Effector memory CD8-positive, alpha-beta T cell (primary cell): ENCODE data around the gene DEDD2.

Experiments
- ATAC-seq: fragments of 150-1000 bp; cut with Tn5 transposase; replicated peaks from 2 replicates; pipeline ENCODE4 v1.10.0; 2021; ENCODE audit warnings: mild to moderate bottlenecking, moderate library complexity
- DNase-seq, 3 experiments: peaks; one replicate each; pipeline ENCODE4 v3.0.0; 2021
- H3K27ac Mint-ChIP-seq, 2 donors: one replicate each; pipeline ENCODE4 v1.8.0; 2022; ENCODE audit warnings: mild to moderate bottlenecking in 2 of 2, mixed read lengths in 2 of 2, moderate library complexity in 2 of 2
- H3K27me3 Mint-ChIP-seq, 2 donors: one replicate each; pipeline ENCODE4 v1.8.0; 2022; ENCODE audit warnings: mixed read lengths in 2 of 2
- H3K36me3 Mint-ChIP-seq: one replicate; pipeline ENCODE4 v1.8.0; 2022; ENCODE audit warnings: mild to moderate bottlenecking, moderate library complexity, mixed read lengths; ENCODE audit not compliant: insufficient read depth
- H3K4me1 Mint-ChIP-seq, 2 donors: one replicate each; pipeline ENCODE4 v1.8.0; 2022; ENCODE audit warnings: low read depth in 2 of 2, mixed read lengths in 2 of 2
- H3K4me3 Mint-ChIP-seq, 2 donors: one replicate each; pipeline ENCODE4 v1.8.0; 2022; ENCODE audit warnings: mild to moderate bottlenecking in 2 of 2, mixed read lengths in 2 of 2, moderate library complexity in 2 of 2
- H3K9me3 Mint-ChIP-seq, 2 donors: one replicate each; pipeline ENCODE4 v1.8.0; 2022; ENCODE audit warnings: mixed read lengths in 2 of 2

DEDD2 gene

GRCh38 chr19:42245231-42245630 is 27.8 kb upstream of the DEDD2 start:
- ATAC-seq (no peak), DNase-seq (no peak)
- Mint-ChIP-seq H3K4me3 (peak overlapping the region; percentile 81 to 83), H3K27me3 (no peaks in the 10 kb centered on the region), H3K36me3 (peaks cover 65% of the 10 kb centered on the region), H3K27ac (peak overlapping the region; percentile 81 to 91), H3K4me1 (peaks cover 33 to 36% of the 10 kb centered on the region in 2 donors), H3K9me3 (no peaks in the 10 kb centered on the region)

- Mint-ChIP-seq H3K4me1 (peaks cover 39 to 41% of the 10 kb centered on the region in 2 donors), H3K27me3 (no peaks in the 10 kb centered on the region), H3K9me3 (no peaks in the 10 kb centered on the region), H3K36me3 (peaks cover 61% of the 10 kb centered on the region), H3K27ac (peak overlapping the region; percentile 81 to 91), H3K4me3 (peak overlapping the region; percentile 81 to 83)
- DNase-seq, result peak; percentile 84 to 88 (median 85)
- ATAC-seq, result peak; percentile 38
Observed at GRCh38 chr19:42244347-42245220, 27.1 kb upstream of the DEDD2 start.

- DNase-seq, result peak; percentile 94 to 95 (median 95)
- Mint-ChIP-seq H3K36me3 (peaks cover 60% of the 10 kb centered on the region), H3K4me3 (peak within 1 kb of the TSS; percentile 81 to 83), H3K4me1 (peaks cover 44 to 46% of the 10 kb centered on the region in 2 donors), H3K27ac (peak within 1 kb of the TSS; percentile 84 to 86), H3K27me3 (no peaks in the 10 kb centered on the region), H3K9me3 (no peaks in the 10 kb centered on the region)
- peak; percentile 74 for ATAC-seq
Observed at GRCh38 chr19:42242512-42243409, 25.3 kb upstream of the DEDD2 start, which contains the start of gene GSK3A. GSK3A (minus strand) TSS chr19:42242602; CDS start chr19:42242465, 137 bp downstream.

GRCh38 chr19:42242069-42242511 is 24.6 kb upstream of the DEDD2 start:
- ATAC-seq, result no peak
- Mint-ChIP-seq H3K4me3 (peak overlapping the region; percentile 81 to 83), H3K27ac (peak overlapping the region; percentile 81 to 84), H3K4me1 (peaks cover 44 to 46% of the 10 kb centered on the region in 2 donors), H3K36me3 (peaks cover 58% of the 10 kb centered on the region), H3K27me3 (no peaks in the 10 kb centered on the region), H3K9me3 (no peaks in the 10 kb centered on the region)
- peak in 2 of 3 experiments; percentile 33 to 40 for DNase-seq

- Mint-ChIP-seq H3K4me1 (peaks cover 44 to 49% of the 10 kb centered on the region in 2 donors), H3K27me3 (no peaks in the 10 kb centered on the region), H3K4me3 (peak overlapping the region; percentile 78 to 81), H3K9me3 (no peaks in the 10 kb centered on the region), H3K27ac (peak overlapping the region; percentile 84 to 86), H3K36me3 (peaks cover 57% of the 10 kb centered on the region)
- no peak for ATAC-seq
- no peak for DNase-seq
Observed at GRCh38 chr19:42241279-42241678, 23.8 kb upstream of the DEDD2 start.

- H3K27me3 Mint-ChIP-seq, result no peaks in the 10 kb centered on the region
- H3K9me3 Mint-ChIP-seq, result no peaks in the 10 kb centered on the region
- peak overlapping the region; percentile 35 to 67 for H3K27ac Mint-ChIP-seq
- peaks cover 59% of the 10 kb centered on the region for H3K36me3 Mint-ChIP-seq
- ATAC-seq (no peak), DNase-seq (no peak)
- peak overlapping the region in 1 of 2 donors; percentile 4 for H3K4me3 Mint-ChIP-seq
- peaks cover 45 to 47% of the 10 kb centered on the region in 2 donors for H3K4me1 Mint-ChIP-seq
Observed at GRCh38 chr19:42239544-42240220, 22.2 kb upstream of the DEDD2 start.

GRCh38 chr19:42235181-42235580 is 17.7 kb upstream of the DEDD2 start:
- ATAC-seq (no peak), DNase-seq (no peak)
- Mint-ChIP-seq H3K36me3 (peaks cover 50% of the 10 kb centered on the region), H3K4me3 (no peak overlapping the region), H3K9me3 (no peaks in the 10 kb centered on the region), H3K4me1 (peaks cover 20 to 29% of the 10 kb centered on the region in 2 donors), H3K27me3 (no peaks in the 10 kb centered on the region), H3K27ac (peak overlapping the region in 1 of 2 donors; percentile 1)

GRCh38 chr19:42234364-42234763 is 16.9 kb upstream of the DEDD2 start:
- H3K4me1 Mint-ChIP-seq, result peaks cover 20 to 24% of the 10 kb centered on the region in 2 donors
- H3K27ac Mint-ChIP-seq, result peak overlapping the region in 1 of 2 donors; percentile 27

GRCh38 chr19:42233678-42234292 is 16.3 kb upstream of the DEDD2 start:
- Mint-ChIP-seq H3K27ac (peak overlapping the region in 1 of 2 donors; percentile 27), H3K27me3 (no peaks in the 10 kb centered on the region), H3K9me3 (no peaks in the 10 kb centered on the region), H3K4me3 (no peak overlapping the region), H3K36me3 (peaks cover 50% of the 10 kb centered on the region), H3K4me1 (peaks cover 16 to 23% of the 10 kb centered on the region in 2 donors)
- ATAC-seq, result no peak
- no peak for DNase-seq

More at GRCh38 chr19:42234364-42234763, 16.9 kb upstream of the DEDD2 start:
- Mint-ChIP-seq H3K9me3 (no peaks in the 10 kb centered on the region), H3K27me3 (no peaks in the 10 kb centered on the region), H3K4me3 (no peak overlapping the region), H3K36me3 (peaks cover 53% of the 10 kb centered on the region)
- ATAC-seq (no peak), DNase-seq (no peak)

GRCh38 chr19:42233106-42233505 is 15.6 kb upstream of the DEDD2 start:
- ATAC-seq, result no peak
- H3K27ac Mint-ChIP-seq, result peak overlapping the region in 1 of 2 donors; percentile 27
- no peaks in the 10 kb centered on the region for H3K27me3 Mint-ChIP-seq
- H3K4me1 Mint-ChIP-seq, result peaks cover 16 to 24% of the 10 kb centered on the region in 2 donors
- no peak overlapping the region for H3K4me3 Mint-ChIP-seq
- H3K9me3 Mint-ChIP-seq, result no peaks in the 10 kb centered on the region
- no peak for DNase-seq
- H3K36me3 Mint-ChIP-seq, result peaks cover 47% of the 10 kb centered on the region

- ATAC-seq (no peak), DNase-seq (no peak)
- Mint-ChIP-seq H3K9me3 (no peaks in the 10 kb centered on the region), H3K4me3 (no peak overlapping the region), H3K36me3 (peaks cover 47% of the 10 kb centered on the region), H3K27me3 (no peaks in the 10 kb centered on the region), H3K27ac (peak overlapping the region in 1 of 2 donors; percentile 49), H3K4me1 (peaks cover 16 to 28% of the 10 kb centered on the region in 2 donors)
Observed at GRCh38 chr19:42232435-42232834, 15.0 kb upstream of the DEDD2 start.

- peaks cover 47% of the 10 kb centered on the region for H3K36me3 Mint-ChIP-seq
- peaks cover 15 to 32% of the 10 kb centered on the region in 2 donors for H3K4me1 Mint-ChIP-seq
Observed at GRCh38 chr19:42230571-42230970, 13.1 kb upstream of the DEDD2 start.

More at GRCh38 chr19:42230571-42230970, 13.1 kb upstream of the DEDD2 start:
- H3K27ac Mint-ChIP-seq, result peak overlapping the region in 1 of 2 donors; percentile 80
- ATAC-seq (no peak), DNase-seq (no peak)
- no peak overlapping the region for H3K4me3 Mint-ChIP-seq
- no peaks in the 10 kb centered on the region for H3K9me3 Mint-ChIP-seq
- no peaks in the 10 kb centered on the region for H3K27me3 Mint-ChIP-seq
